ENCODE data around the gene HSH2D.

DNA sequence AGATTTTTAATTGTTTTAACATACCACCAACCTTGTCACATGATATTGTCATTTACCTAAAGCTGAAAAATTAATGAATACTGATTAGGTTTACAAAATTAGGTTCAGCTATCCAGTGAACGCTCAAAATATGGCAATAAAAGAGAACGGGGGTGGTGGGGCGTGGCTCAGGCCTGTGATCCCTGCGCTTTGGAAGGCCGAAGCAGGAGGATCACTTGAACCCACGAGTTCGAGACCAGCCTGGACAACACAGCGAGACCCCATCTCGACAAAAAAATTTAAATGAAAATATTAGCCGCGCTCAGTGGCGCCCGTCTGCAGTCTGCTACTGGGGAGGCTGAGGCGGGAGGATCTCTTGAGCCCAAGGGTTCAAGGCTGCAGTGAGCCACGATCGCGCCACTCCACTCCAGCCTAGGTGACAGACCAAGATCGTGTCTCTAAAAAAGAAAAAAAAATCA lies 41.2 kb downstream of the HSH2D start:
- TF ChIP-seq, protein P1, sequence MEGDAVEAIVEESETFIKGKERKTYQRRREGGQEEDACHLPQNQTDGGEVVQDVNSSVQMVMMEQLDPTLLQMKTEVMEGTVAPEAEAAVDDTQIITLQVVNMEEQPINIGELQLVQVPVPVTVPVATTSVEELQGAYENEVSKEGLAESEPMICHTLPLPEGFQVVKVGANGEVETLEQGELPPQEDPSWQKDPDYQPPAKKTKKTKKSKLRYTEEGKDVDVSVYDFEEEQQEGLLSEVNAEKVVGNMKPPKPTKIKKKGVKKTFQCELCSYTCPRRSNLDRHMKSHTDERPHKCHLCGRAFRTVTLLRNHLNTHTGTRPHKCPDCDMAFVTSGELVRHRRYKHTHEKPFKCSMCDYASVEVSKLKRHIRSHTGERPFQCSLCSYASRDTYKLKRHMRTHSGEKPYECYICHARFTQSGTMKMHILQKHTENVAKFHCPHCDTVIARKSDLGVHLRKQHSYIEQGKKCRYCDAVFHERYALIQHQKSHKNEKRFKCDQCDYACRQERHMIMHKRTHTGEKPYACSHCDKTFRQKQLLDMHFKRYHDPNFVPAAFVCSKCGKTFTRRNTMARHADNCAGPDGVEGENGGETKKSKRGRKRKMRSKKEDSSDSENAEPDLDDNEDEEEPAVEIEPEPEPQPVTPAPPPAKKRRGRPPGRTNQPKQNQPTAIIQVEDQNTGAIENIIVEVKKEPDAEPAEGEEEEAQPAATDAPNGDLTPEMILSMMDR (IDR thresholded peaks at IDR 0.05; ENCODE audit: low read length) = no peak
- TF ChIP-seq EZH2 (IDR thresholded peaks at IDR 0.05; ENCODE audit: borderline replicate concordance, low read length) = no peak
